ENCODE measurements around the gene SCRT2. TPM values are rescaled to one million over a fixed set of nuclear protein-coding genes. Genes with fewer than 3 reads are reported as not detected.

SCRT2 gene
- total and polyA plus RNA-seq, 9 of the 15 experiments (the other 6 are each of a cell fraction or from before 2014, with no cell fraction given): 0.04 to 0.75 (median 0.13) TPM; not detected in 2

- TF ChIP-seq ZNF639 (CRISPR knock-in tag; conservative IDR thresholded peaks at IDR 0.05 in 1 of 2, IDR thresholded peaks at IDR 0.05 in 1 of 2) (no peak), NELFE (IDR thresholded peaks at IDR 0.05; ENCODE audit: insufficient read depth, insufficient read length) (no peak), ZNF76 (CRISPR knock-in tag; IDR thresholded peaks at IDR 0.05; ENCODE audit: borderline replicate concordance) (no peak), E4F1 (CRISPR knock-in tag; IDR thresholded peaks at IDR 0.05; ENCODE audit: borderline replicate concordance) (no peak), MTF1 (CRISPR knock-in tag; IDR thresholded peaks at IDR 0.05; ENCODE audit: borderline replicate concordance) (no peak), ZNF133 (CRISPR knock-in tag; IDR thresholded peaks at IDR 0.05) (no peak), RB1 (IDR thresholded peaks at IDR 0.05; ENCODE audit: low read depth) (peak; percentile 42; the same call in 1 of the 2 replicates), ZFPM2 (CRISPR knock-in tag; IDR thresholded peaks at IDR 0.05) (no peak), ZFP30 (CRISPR knock-in tag; IDR thresholded peaks at IDR 0.05; ENCODE audit: borderline replicate concordance) (no peak), DMBX1 (CRISPR knock-in tag; IDR thresholded peaks at IDR 0.05; ENCODE audit: borderline replicate concordance) (no peak), EGR1 (conservative IDR thresholded peaks at IDR 0.05) (peak; percentile 39; the same call in 1 of the 2 replicates), CBFA2T2 (conservative IDR thresholded peaks at IDR 0.05) (no peak), ZBTB40 (IDR thresholded peaks at IDR 0.05) (no peak), ZBTB40 (CRISPR knock-in tag; IDR thresholded peaks at IDR 0.05) (no peak), ZNF23 (CRISPR knock-in tag; IDR thresholded peaks at IDR 0.05) (no peak)
These were observed 30.1 kb downstream of the SCRT2 start (continued) for GRCh38 chr20:645318-646106.

Data from K562 (cell line).